Endothelial cell of umbilical vein (primary cell): ENCODE results near the gene DNM2. TPM values are rescaled to one million over a fixed set of nuclear protein-coding genes. Genes with fewer than 3 reads are reported as not detected.

ENCODE experiments used
- BruUV-seq: library from RNA; stranded (reverse); fragments of 400-500 nt; replicated peaks from 2 replicates; lab custom pipeline; 2021; lab: Mats Ljungman, UMichigan
- CTCF ChIA-PET: fragments of 300-600, 350-600 bp; sonication (Branson Sonifier 250); formaldehyde crosslinking; loops from one replicate; lab custom pipeline; 2021; ENCODE audit warnings: antibody characterized with exemption, inconsistent platforms; lab: Charles Lee
- POLR2A ChIA-PET: fragments of 300-600, 350-600 bp; sonication (Branson Sonifier 250); formaldehyde crosslinking; loops from one replicate; lab custom pipeline; 2021; ENCODE audit warnings: antibody characterized with exemption, inconsistent platforms; lab: Charles Lee
- DNase-seq: peaks from one replicate; pipeline ENCODE4 v3.0.0-alpha.2; 2011; ENCODE audit warnings: low read depth, low spot score
- FAIRE-seq: peaks from 2 replicates; lab custom pipeline; 2011; peaks lifted over from hg19 to GRCh38; lab: Jason Lieb, UNC
- H2AFZ ChIP-seq: 2 replicates; pipeline ENCODE4 v1.6.0; 2012; ENCODE audit warnings: low read depth, low read length, control low read depth, inconsistent platforms
- H3K27ac ChIP-seq: 2 replicates; pipeline ENCODE4 v1.5.1; 2011; ENCODE audit warnings: low read depth, mild to moderate bottlenecking, control low read depth, low read length, moderate library complexity; ENCODE audit not compliant: insufficient read depth
- H3K27me3 ChIP-seq, 2 experiments: 2 replicates each; pipeline versions ENCODE4 v1.6.0 to v1.6.1; 2011; ENCODE audit warnings: low read length in 2 of 2, mixed read lengths in 1 of 2; ENCODE audit not compliant: control insufficient read depth in 2 of 2, insufficient read depth in 2 of 2
- H3K36me3 ChIP-seq, 2 experiments: 2 replicates in 1 of 2; 3 replicates in 1 of 2; pipeline ENCODE4 v1.5.1; 2011; ENCODE audit warnings: low read length in 2 of 2, mild to moderate bottlenecking in 1 of 2, moderate library complexity in 1 of 2; ENCODE audit not compliant: control insufficient read depth in 2 of 2, insufficient read depth in 2 of 2; ENCODE audit errors: extremely low read depth in 1 of 2
- H3K4me1 ChIP-seq: 3 replicates; pipeline ENCODE4 v1.5.1; 2011; ENCODE audit warnings: mild to moderate bottlenecking, low read length; ENCODE audit not compliant: control insufficient read depth, insufficient read depth; ENCODE audit errors: extremely low read depth
- H3K4me2 ChIP-seq: 2 replicates; pipeline ENCODE4 v1.6.1; 2011; ENCODE audit warnings: low read length, control low read depth, mixed read lengths; ENCODE audit not compliant: insufficient read depth
- H3K4me3 ChIP-seq, 3 experiments: fragments of 200-600 bp in 1 of 3; sonication (generic), shearing (Covaris generic) in 1 of 3; replicated peaks in 1 of 3; 2 replicates each; pipeline ENCODE4 v1.5.1; 2011 to 2016; ENCODE audit warnings: control low read depth in 3 of 3, low read length in 3 of 3, mild to moderate bottlenecking in 2 of 3, inconsistent platforms in 1 of 3, low read depth in 1 of 3, moderate library complexity in 1 of 3; ENCODE audit not compliant: insufficient read depth in 1 of 3
- H3K79me2 ChIP-seq: 2 replicates; pipeline ENCODE4 v1.6.0; 2012; ENCODE audit warnings: low read length, inconsistent platforms; ENCODE audit not compliant: control insufficient read depth, insufficient read depth
- H3K9ac ChIP-seq: replicated peaks from 2 replicates; pipeline ENCODE3; 2011; ENCODE audit warnings: low read length, control low read depth; ENCODE audit not compliant: insufficient read depth; ENCODE audit errors: extremely low read depth
- H3K9me1 ChIP-seq: replicated peaks from 3 replicates; pipeline ENCODE4 v1.6.0; 2011; ENCODE audit warnings: mild to moderate bottlenecking, low read length; ENCODE audit not compliant: control insufficient read depth, insufficient read depth; ENCODE audit errors: extremely low read depth
- H3K9me3 ChIP-seq: replicated peaks from 2 replicates; pipeline ENCODE4 v1.5.1; 2012; ENCODE audit warnings: low read length, inconsistent platforms; ENCODE audit not compliant: control insufficient read depth, insufficient read depth
- H4K20me1 ChIP-seq: replicated peaks from 2 replicates; pipeline ENCODE3; 2011; ENCODE audit warnings: mild to moderate bottlenecking, low read length; ENCODE audit not compliant: control insufficient read depth, insufficient read depth; ENCODE audit errors: extremely low read depth
- EZH2 ChIP-seq: IDR thresholded peaks from 2 replicates; pipeline ENCODE4 v1.6.1; 2012; ENCODE audit warnings: borderline replicate concordance, low read depth, mild to moderate bottlenecking, moderate library complexity, low read length, inconsistent platforms; ENCODE audit not compliant: severe bottlenecking
- FOS ChIP-seq: IDR thresholded peaks from 2 replicates; pipeline ENCODE4 v1.6.1; 2011; ENCODE audit warnings: mild to moderate bottlenecking, low read length, moderate library complexity, borderline replicate concordance; ENCODE audit not compliant: insufficient read depth
- GATA2 ChIP-seq: IDR thresholded peaks from 2 replicates; pipeline ENCODE4 v1.7.0; 2011; ENCODE audit warnings: low read depth, mild to moderate bottlenecking, moderate library complexity, mixed read lengths, low read length; ENCODE audit not compliant: insufficient read length, insufficient read depth
- JUN ChIP-seq: IDR thresholded peaks from 2 replicates; pipeline ENCODE4 v1.6.1; 2011; ENCODE audit warnings: borderline replicate concordance, low read depth; ENCODE audit not compliant: insufficient read length, insufficient read depth
- MYC ChIP-seq: IDR thresholded peaks from one replicate; pipeline ENCODE4 v1.6.1; 2011; ENCODE audit warnings: mild to moderate bottlenecking, low read depth, low read length
- POLR2A ChIP-seq: IDR thresholded peaks from 2 replicates; pipeline ENCODE4 v1.6.1; 2012; ENCODE audit warnings: low read depth, mild to moderate bottlenecking, control low read depth, low read length
- POLR2AphosphoS5 ChIP-seq: IDR thresholded peaks from 2 replicates; pipeline ENCODE4 v1.6.1; 2012; ENCODE audit warnings: low read depth, mild to moderate bottlenecking, control low read depth, low read length, moderate library complexity; ENCODE audit not compliant: insufficient read depth
- dilution Hi-C: fragments of 300-500 bp; cut with MboI; formaldehyde crosslinking; loops from one replicate; pipeline ENCODE4 v1.15.0; 2019; ENCODE audit warnings: low sequenced_read_pairs; ENCODE audit not compliant: extremely low pct_ligation_motif_present
- intact Hi-C: fragments of 100-400 bp; cut with micrococcal nuclease; formaldehyde crosslinking; loops from one replicate; pipeline ENCODE4 v1.10.0; 2022
- polyA plus RNA-seq, 4 experiments: library from polyadenylated mRNA; depleted of rRNA in 3 of 4; stranded (reverse) in 3 of 4; unstranded in 1 of 4; fragments of >200 nt; gene quantifications; 2 replicates each; pipeline versions ENCODE4 v1.2.1 to v1.2.3, GENCODE V29; 2011 to 2012; ENCODE audit warnings: missing spikeins in 1 of 4
- total RNA-seq: library from RNA; stranded (reverse); gene quantifications from 2 replicates; pipeline ENCODE4 v1.2.3, GENCODE V29; 2021
- TF ChIP-seq, protein P1 (sequence below), 2 donors: IDR thresholded peaks; 1 replicate in 1 of 2; 2 replicates in 1 of 2; pipeline ENCODE4 v1.5.1; 2011; ENCODE audit warnings: low read length in 2 of 2, mild to moderate bottlenecking in 2 of 2, moderate library complexity in 2 of 2, control low read depth in 1 of 2, inconsistent platforms in 1 of 2, low read depth in 1 of 2; ENCODE audit not compliant: insufficient read depth in 1 of 2; ENCODE audit errors: extremely low read depth in 1 of 2
- TF ChIP-seq, protein P2 (sequence below): IDR thresholded peaks from 2 replicates; pipeline ENCODE4 v1.6.1; 2011; ENCODE audit not compliant: insufficient read depth, insufficient read length

The DNM2 gene
- total and polyA plus RNA-seq, 2 donors (not counting 3 experiments of a cell fraction or from before 2014, with no cell fraction given) = 81.8 to 175 TPM

DNA sequence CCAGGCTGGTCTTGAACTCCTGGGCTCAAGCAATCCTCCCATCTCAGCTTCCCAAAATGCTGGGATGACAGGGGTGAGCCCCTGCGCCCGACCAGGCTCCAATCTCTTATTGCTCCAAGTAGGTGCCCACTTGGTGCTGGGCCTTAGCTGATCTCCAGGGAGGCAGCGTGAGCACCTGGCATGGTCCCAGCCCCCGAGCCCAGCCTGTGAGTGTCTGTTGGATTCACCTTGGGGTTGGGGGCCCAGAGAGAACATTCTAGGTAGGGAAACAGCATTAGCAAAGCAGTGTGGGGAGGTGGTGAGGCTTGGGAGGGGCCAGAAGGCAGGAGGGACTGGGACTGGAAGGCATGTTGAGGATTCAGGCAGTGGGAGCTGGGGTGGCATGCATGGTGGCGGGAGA is 45.5 kb downstream of the DNM2 start:
- no peak overlapping the region for H2AFZ ChIP-seq
- peaks cover 30% of the 10 kb centered on the region for H3K79me2 ChIP-seq
- no peak for FAIRE-seq
- ChIA-PET CTCF (interaction anchor here (0.7 to 1.0 kb wide), 2 partner anchors 21 to 46 kb away, joined by 3 read pairs; partner anchors contain the start of gene DNM2), POLR2A (no interaction called here)
- dilution Hi-C loops (no loop called here), intact Hi-C loops (no loop called here)
- TF ChIP-seq POLR2A (no peak), GATA2 (no peak)
- no peak overlapping the region for H3K9ac ChIP-seq
- H4K20me1 ChIP-seq = no peaks in the 10 kb centered on the region
- peaks cover 2% of the 10 kb centered on the region in 2 experiments for H3K36me3 ChIP-seq
- H3K4me1 ChIP-seq = no peaks in the 10 kb centered on the region
- no peak overlapping the region for H3K27ac ChIP-seq
- no peaks in the 10 kb centered on the region for H3K9me3 ChIP-seq
- no TSS peak for BruUV-seq
- no peak for DNase-seq
- no peak overlapping the region for H3K4me3 ChIP-seq
- no peaks in the 10 kb centered on the region for H3K27me3 ChIP-seq
- no peak overlapping the region for H3K4me2 ChIP-seq
- H3K9me1 ChIP-seq = no peaks in the 10 kb centered on the region

DNA sequence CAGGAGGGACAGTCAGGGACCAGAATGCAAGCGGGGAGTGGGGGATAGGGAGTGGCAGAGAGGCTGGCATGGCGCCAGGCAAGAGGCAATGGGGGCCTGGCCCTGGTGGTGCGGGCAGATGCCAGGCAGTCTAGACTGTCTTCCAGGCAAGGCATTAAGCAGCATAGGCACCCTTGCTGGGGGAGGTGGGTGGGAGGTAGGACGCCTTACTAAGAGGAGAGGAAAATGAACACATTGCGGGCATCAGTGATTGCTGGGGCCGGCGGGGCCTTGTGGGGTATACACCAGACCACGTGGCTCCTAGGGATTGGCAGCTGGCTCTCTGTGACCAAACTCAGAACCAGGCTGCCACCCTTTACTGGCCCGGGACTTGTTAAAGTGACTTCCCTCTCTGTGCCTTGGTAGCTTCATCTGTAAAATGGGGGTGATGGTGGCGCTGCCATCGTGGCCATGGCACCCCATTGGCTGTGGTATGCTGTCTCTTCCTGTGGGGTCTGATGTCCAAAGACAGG is 46.0 kb downstream of the DNM2 start:
- H3K9me1 ChIP-seq = no peaks in the 10 kb centered on the region
- no peak overlapping the region for H3K27ac ChIP-seq
- CTCF ChIA-PET = interaction anchor here (1.0 kb wide), 1 partner anchor 47 kb away, joined by 3 read pairs; the partner anchor contains the start of gene DNM2
- DNase-seq (no peak), FAIRE-seq (no peak)
- TF ChIP-seq MYC = no peak
- no peak for TF ChIP-seq EZH2
- TF ChIP-seq POLR2AphosphoS5 = no peak
- no peak for TF ChIP-seq GATA2
- TF ChIP-seq, protein P1, sequence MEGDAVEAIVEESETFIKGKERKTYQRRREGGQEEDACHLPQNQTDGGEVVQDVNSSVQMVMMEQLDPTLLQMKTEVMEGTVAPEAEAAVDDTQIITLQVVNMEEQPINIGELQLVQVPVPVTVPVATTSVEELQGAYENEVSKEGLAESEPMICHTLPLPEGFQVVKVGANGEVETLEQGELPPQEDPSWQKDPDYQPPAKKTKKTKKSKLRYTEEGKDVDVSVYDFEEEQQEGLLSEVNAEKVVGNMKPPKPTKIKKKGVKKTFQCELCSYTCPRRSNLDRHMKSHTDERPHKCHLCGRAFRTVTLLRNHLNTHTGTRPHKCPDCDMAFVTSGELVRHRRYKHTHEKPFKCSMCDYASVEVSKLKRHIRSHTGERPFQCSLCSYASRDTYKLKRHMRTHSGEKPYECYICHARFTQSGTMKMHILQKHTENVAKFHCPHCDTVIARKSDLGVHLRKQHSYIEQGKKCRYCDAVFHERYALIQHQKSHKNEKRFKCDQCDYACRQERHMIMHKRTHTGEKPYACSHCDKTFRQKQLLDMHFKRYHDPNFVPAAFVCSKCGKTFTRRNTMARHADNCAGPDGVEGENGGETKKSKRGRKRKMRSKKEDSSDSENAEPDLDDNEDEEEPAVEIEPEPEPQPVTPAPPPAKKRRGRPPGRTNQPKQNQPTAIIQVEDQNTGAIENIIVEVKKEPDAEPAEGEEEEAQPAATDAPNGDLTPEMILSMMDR (IDR thresholded peaks at IDR 0.05; ENCODE audit: extremely low read depth in 1 of 2, insufficient read depth in 1 of 2, low read depth in 1 of 2, low read length in 2 of 2) = no peak
- TF ChIP-seq JUN = no peak
- TF ChIP-seq, protein P2, sequence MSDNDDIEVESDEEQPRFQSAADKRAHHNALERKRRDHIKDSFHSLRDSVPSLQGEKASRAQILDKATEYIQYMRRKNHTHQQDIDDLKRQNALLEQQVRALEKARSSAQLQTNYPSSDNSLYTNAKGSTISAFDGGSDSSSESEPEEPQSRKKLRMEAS = no peak
- no peak for TF ChIP-seq POLR2A
- no peak for TF ChIP-seq FOS
- no peak overlapping the region for H3K4me2 ChIP-seq
- no peaks in the 10 kb centered on the region for H3K9me3 ChIP-seq
- no peaks in the 10 kb centered on the region for H3K4me1 ChIP-seq
- BruUV-seq = no TSS peak
- no peak overlapping the region for H2AFZ ChIP-seq
- no peak overlapping the region for H3K9ac ChIP-seq
- H3K36me3 ChIP-seq = peaks cover 2% of the 10 kb centered on the region in 2 experiments
- no peaks in the 10 kb centered on the region for H4K20me1 ChIP-seq
- intact Hi-C loops = no loop called here
- H3K79me2 ChIP-seq = peaks cover 29% of the 10 kb centered on the region
- POLR2A ChIA-PET = no interaction called here
- H3K27me3 ChIP-seq = no peaks in the 10 kb centered on the region
- dilution Hi-C loops = no loop called here
- H3K4me3 ChIP-seq = no peak overlapping the region
